PC-3 (cell line): ENCODE results near the gene PLAAT4.

Experiments
- CTCF ChIP-seq: fragments of 300-600 bp; sonication (generic); conservative IDR thresholded peaks from 2 replicates; pipeline ENCODE4 v1.5.1; 2017; ENCODE audit warnings: antibody characterized with exemption, low read depth, mild to moderate bottlenecking, low read length
- EZH2 ChIP-seq: fragments of 300-600 bp; sonication (generic); IDR thresholded peaks from one replicate; pipeline ENCODE4 v1.6.1; 2017; ENCODE audit warnings: antibody characterized with exemption, mild to moderate bottlenecking, low read length; ENCODE audit not compliant: unreplicated experiment

- TF ChIP-seq CTCF (no peak), EZH2 (no peak)
Measured at GRCh38 chr11:63506876-63507275, 29.7 kb upstream of the PLAAT4 start.
